NCI-H146 (cell line): ENCODE results near the gene KCNK13.

Source experiments
- DNase-seq: peaks from one replicate; lab custom pipeline; 2025; lab: John Stamatoyannopoulos, UW

Gene KCNK13

DNA sequence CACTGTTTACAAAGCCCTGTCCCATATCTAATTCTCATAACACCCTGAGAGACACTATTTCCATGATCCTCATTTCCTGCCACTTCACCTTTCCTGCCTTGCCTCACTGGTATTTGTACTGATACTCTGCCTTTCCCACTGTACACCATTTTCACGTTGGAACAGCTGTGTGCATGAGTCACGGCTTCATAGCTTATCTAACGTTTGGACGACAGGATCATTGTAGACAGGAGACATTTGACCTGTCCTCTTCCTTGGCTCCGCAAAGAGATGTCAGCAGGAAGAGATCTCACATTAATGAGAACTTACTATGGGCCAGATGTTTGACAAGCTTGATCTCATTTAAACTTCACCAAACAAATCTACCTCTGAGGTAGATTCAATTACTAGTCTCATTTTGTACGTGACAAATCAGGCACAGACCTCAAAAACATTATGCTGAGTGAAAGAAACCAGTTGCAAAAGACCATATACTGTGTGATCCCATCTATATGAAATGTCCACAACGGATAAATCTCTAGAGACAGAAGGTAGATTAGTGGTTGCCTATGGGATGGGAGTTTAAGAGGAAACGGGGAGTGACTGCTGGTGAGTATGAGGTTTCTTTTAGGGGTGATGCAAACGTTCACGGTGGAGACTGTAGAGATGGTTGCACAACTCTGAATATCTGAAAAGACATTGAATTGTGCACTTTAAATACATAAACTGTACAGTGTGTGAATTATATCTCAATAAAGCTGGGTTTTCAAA is 71.2 kb downstream of the KCNK13 start:
- no peak for DNase-seq

DNA sequence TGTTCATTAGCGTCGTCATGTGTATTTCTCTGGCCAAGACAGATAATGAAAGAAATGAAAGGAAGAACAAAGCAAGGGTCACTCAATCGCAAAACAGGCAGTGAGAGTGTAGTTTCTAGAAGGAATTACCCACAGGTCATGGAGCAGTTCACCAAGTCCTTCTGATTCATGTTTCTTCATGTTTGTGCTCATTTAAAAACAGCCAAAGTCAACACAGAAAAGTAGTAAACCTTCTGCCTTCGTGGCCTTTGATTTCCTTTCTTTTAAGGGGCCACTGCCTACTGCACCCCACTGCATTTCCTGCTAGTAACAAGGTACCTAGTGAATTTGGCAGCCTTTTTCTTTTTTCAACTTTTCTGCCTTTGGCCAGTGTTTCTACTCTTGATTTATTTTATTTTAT is 75.1 kb downstream of the KCNK13 start:
- no peak for DNase-seq

DNA sequence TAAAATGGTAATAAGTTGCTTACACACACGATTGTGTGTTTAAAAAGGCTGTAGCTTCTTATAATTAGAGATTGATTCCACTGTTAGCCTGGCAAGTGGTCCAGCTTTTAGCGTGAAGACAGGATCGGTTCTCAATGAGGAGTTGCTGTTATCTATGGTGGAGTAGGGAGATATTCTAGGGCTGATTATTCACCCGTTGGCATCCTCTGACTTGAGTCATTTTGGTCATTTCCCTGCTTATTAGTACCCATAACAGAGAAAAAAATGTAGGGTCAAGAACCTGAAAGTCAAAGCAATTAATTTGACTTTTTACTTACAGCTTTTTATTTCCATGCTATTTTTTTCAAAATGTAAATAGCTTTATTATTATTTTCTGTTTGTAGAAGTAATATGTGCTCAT is 76.0 kb downstream of the KCNK13 start:
- no peak for DNase-seq

DNA sequence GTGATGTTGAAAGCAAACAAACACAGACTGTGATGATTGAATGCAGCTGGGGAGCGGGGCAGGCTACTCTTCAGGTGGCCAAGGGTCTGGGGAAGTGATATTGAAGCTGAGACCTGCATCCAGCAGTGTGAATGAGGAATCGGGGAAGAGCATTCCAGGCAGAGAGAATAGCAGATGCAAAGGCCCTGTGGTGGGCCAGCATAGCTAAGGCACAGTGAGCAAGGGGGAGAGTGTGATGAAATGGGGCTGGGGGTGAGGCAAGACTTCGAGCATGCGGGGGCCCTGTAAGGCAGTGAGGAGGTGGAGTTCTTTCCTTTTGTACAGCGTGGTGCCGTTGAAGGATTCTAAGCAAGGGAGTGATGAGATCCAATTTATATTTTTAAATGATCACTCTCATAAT is 77.4 kb downstream of the KCNK13 start:
- no peak for DNase-seq

DNA sequence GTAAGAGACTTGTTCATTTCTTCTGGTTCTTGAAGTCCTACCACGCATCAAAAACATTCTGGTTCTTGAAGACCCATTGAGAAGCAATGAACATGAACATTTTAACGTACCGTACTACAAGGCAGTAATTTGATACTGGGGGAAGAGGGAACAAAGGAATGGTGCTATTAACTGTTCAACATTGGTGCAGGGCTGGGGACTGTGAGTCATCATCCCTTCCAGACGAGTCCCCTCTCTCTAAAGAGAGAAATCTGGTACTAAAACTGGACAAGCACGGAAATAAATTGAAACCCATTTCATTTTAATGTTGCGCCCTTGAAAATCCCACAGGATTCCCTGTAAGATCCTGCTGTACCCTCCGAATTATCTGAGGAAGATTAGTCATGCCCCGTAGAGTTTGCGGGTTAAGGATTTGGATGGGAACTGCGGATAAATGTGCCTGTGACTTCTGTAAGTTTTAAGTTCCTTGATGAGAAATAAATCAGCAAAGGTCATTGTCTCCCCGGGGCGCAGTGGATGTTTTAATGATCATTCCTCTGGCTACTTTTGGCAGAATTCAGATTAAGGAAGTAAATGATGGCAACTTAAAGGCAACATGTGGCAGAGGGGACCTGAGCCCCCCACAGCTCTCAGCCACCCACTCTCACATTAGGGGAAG is 78.6 kb downstream of the KCNK13 start:
- DNase-seq: peak; percentile 39

DNA sequence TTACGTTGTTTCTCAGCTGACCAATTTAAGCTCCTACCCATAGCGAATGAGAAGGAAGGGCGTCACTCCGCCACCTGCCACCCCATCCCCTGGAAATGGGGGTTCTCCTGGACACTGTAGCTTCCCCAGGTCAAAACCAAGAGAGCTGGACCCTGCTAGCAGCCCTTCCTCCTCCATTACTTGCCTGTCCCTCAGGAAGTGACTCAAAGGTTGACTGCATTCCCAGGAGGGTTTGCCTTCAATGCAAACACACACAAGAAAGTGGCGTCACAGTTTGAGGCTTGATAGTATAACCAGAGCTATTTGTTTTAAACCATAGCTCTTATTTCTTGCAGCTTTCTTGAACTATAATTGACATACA is 79.1 kb downstream of the KCNK13 start:
- DNase-seq: no peak

DNA sequence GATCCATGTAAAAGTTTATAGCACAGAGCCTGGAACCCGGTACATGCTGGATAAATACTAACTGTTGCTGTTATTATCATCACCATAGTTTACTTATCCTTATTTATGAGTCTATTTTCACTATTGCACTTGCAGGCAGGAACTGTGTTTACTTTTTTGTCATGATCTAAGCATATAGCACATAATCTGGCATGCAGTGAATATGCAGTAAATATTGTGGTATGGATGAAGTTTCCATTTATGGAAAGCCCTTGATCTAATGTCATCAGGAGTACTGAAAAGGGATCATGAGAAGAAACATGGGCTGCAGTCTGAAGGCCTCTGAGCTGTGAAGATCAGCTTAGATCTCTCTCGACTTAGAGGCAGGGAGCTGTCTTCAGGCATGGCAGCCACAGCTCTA is 91.6 kb downstream of the KCNK13 start:
- no peak for DNase-seq

DNA sequence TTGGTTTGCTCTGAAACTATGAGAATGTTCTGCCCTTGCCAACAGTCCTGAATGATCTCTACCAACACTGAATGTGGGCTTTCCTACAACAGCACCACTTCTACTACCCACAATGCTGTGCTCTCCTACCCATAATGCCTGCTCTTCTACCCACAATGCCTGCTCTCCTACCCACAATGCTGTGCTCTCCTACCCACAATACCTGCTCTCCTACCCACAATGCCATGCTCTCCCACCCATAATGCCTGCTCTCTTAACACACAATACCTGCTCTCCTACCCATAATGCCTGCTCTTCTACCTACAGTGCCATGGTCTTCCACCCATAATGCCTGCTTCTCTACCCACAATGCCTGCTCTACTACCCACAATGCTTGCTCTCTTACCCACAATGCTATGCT is 92.3 kb downstream of the KCNK13 start:
- no peak for DNase-seq

DNA sequence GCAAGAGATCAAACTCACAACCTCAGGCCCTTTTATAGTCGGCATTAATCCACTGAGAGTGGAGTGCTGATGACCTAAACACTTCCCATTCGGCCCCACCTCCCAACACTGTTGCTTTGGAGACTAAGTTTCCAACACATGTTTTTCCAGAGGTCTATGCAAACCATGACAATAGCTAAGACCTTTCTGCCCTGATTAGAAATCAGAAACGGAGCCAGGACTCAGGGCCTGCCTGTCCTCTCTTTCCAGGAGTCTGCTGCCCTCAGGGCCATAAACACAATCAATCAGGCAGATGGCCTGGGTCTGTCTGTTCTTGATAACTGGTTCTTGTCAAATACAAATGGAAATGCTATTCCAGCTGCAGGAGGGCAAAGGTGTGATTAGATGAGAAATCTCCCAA is 97.4 kb downstream of the KCNK13 start:
- peak; percentile 96 for DNase-seq

DNA sequence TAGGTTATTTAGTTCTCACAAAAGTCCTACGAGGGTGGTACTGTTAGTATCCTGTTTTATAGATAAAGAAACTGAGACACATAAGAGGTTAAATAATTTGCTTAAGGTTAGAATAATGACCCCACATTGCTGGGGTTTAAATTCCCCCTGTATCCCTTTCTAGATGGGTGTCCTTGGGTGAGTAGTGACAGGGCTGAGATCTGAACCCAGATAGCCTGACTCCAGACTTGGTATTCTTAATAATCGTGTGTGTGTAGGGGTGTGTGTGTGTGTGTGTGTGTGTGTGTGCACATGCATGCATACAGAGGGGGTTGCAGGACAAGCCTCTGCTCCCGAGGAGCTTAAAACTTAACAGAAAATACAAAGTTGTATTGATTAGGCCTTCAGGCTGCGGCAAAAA is 97.9 kb downstream of the KCNK13 start:
- peak; percentile 17 for DNase-seq

DNA sequence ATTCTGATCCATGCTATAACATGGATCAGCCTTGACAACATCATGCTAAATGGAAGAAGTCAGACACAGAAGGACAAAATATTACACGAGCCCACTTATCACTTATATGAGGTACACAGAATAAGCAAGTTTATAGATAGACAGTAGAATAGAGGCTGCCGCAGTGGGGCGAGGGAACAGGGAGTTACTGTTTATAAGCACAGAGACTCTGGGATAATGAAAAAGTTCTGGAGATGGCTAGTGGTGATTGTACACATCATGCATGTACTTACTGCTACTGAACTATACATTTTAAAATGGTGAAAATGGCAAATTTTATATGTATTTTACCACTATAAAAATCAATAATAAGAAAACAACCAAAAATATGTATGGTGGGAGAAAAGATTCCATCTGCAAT is 99.3 kb downstream of the KCNK13 start:
- no peak for DNase-seq

DNA sequence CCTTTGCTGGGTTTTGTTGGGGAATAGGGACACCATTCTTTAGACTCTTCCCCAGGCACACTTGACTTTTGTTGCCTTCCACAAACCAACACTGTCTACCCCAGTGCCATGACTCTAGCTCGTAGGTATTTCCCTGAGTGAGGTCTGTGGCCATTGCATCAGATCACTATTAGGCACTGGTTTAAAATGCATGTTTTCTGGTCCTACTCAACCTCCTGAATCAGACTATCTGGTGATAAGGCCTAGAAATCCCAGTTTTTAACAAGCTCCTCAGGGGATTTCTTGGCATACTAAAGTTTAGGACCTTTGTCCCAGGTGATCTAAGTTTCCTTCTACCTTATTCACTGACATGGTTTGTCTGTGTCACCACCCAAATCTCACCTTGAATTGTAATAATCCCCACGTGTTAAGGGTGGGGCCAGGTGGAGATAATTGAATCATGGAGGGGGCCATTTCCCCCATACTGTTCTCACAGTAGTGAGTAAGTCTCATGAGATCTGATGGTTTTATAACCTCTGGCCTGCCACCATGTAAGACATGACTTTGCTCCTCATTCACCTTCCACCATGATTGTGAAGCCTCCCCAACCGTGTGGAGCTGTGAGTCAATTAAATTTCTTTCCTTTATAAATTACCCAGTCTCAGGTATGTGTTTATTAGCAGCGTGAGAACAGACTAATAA is 106.8 kb downstream of the KCNK13 start:
- DNase-seq: no peak

DNA sequence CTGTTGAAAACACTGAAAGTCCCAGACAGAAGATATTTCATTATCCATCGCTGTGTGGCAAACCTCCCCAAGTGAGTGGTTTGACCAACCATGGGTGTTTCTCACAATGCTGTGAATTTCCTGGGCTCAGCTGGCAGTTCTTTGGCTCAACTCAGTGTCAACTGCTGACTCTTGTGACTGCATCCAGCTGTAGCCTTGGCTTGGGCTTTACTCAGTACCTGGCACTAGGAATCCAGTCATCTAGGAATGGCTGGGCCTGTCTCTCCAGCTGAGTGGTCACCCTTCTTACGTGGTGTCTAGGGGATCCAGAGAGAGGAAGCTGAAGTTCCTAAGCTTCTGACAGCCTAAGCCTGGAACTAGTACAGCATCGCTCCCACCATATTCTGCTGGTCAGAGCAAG is 113.8 kb downstream of the KCNK13 start:
- no peak for DNase-seq

DNA sequence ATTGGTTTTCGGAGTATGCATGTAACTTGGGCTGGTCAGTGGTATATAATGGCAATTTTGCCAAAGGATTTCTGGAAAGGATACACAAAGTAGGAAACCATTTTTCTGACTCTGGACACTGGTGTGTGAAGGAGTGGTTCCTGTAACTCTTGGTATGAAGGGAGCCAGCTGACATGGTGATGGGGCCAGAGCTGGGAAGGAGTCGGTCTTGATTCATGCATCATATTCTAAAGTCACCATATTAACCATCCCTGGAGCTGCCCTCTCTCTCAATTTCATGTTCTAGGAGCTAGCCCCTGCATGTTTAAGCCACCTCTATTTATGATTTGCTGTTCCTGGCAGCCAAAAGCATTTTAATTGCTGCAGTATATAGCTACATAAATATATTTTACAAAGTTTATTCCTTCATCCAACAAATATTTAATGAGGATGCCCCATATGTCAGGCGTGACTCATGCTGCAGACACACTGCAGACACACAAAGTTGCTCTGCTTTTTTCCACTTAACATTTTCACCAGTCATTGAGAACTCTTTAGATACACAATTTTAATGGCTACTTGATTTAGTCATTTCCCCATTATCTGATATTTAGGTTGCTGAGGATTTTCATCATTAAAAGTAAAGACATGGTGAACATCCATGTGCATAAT is 115.9 kb downstream of the KCNK13 start:
- DNase-seq: no peak

DNA sequence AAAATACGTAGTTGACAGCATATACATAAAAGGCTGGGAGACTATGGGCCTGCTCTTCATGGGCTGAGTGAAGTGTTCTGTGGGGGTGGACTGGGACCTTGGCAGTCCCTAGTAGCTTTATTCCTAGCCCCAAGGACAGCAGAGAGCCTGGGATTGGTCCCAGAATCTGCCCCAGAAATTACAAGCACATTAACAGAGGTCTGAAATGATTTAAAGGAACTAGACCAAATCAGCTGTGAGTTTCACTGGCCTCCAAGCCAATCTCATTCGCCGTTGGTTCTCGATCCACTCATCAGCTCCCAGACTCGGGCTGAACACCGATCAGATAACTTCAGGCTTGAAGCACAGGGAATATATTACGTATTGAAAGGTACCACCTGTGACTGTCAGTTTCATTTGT is 117.6 kb downstream of the KCNK13 start:
- DNase-seq: no peak

DNA sequence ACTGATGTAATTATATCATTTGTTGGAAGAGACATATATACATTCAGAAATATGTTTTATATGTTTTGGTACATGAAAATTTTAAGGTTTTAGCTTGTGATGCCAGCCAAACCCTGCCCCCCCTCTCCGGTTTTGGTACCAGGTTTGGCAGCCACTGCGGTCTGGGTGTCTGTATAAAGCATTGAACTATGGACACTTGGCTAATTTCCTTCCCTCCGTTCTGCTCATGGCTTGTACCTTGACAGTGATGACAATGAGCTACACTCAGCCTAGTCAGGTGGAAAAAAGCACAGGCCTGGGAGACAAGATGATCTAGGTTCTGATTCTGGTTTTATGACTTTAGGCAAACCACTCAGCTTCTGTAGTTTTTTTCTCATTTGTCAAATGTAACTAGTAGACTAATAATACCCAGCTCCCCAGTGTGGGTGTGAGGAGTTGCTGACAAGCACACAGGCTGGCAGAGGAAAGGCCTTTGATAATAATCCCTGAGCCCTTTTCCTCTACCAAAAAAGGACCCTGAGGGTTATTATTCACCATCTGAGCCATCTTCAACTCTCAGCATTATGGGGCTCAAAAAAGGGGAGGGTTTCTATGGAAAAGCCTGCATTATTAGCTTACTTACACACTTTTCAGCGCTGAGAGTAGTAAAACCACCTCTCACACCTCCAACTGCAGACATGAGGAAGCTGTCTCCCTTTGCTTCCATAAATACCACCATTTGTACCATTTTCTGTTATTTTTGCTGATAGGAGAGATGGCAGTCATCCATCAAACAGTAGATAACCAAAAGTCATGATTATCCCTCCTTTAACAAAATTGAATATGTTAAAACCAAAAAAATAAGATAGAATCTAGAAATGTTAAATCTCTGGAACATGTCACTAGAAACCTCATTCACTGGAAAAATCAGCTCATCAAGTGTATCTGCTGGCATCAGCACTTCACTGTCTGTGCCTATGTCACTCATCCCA is 118.3 kb downstream of the KCNK13 start:
- DNase-seq: no peak

DNA sequence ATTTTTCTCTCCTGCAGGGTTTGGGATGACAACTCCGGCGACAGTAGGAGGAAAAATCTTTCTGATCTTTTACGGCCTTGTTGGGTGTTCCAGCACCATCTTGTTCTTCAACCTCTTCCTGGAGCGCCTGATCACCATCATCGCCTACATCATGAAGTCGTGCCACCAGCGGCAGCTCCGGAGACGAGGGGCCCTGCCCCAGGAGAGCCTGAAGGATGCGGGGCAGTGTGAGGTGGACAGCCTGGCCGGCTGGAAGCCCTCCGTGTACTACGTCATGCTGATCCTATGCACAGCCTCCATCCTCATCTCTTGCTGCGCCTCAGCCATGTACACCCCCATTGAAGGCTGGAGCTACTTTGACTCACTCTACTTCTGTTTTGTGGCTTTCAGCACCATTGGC is 122.3 kb downstream of the KCNK13 start:
- DNase-seq: no peak

DNA sequence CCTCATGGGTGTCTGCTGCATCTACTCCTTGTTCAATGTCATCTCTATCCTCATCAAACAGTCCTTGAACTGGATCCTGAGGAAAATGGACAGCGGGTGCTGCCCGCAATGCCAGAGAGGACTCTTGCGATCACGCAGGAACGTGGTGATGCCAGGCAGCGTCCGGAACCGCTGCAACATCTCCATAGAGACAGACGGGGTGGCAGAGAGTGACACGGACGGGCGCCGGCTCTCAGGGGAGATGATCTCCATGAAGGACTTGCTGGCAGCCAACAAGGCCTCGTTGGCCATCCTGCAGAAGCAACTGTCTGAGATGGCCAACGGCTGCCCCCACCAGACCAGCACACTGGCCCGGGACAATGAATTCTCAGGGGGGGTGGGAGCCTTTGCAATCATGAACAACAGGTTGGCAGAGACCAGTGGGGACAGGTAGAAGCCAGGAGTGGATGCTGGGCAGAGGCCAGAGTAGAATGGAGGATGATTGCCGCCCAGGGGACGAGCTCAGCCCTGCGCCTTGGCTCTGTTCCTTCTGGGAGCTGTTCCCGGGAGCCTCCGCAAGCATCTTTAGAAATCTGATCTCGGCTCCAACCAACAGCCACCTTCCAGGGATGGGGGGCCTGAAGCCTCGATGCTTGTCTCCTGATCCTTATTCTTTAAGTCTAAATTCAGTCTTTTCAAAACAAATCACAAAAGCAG is 122.9 kb downstream of the KCNK13 start:
- DNase-seq: no peak

DNA sequence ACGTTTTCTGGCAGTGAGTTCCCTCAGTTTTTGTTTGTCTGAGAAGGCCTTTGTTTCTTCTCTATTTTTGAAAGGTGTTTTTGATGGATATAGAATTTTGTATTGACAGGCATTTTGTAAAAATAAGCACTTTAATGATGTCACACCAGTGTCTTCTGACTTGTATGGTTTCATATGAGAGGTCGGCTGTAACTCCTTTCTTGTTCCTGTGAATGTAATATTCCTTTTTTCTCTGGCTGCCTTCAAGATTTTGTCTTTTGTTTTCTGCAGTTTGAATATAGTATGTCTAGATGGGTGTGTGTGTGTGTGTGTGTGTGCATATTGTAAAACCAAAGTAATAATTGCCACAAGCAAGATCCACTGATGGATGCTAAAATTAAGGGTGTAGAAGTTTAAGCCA is 126.8 kb downstream of the KCNK13 start:
- DNase-seq: no peak

DNA sequence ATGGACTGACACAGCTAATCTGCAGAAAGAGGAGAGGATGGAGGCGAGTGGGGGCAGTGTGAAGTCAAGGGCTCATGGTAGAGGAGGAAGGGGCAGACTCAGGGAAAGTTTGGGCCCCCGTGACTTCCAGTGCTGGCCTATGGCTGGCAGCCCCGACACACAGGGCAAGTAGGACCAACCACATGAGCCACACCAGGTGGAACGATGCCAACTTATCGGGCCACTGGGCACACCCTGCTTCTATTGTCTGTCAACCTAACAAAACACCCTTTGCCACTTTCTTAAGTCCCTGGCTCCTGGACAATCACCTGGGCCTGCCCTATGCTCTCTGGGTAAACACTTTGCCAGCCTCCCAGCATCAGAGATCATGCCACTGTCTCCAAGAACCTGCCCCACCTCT is 129.4 kb downstream of the KCNK13 start:
- DNase-seq: no peak

DNA sequence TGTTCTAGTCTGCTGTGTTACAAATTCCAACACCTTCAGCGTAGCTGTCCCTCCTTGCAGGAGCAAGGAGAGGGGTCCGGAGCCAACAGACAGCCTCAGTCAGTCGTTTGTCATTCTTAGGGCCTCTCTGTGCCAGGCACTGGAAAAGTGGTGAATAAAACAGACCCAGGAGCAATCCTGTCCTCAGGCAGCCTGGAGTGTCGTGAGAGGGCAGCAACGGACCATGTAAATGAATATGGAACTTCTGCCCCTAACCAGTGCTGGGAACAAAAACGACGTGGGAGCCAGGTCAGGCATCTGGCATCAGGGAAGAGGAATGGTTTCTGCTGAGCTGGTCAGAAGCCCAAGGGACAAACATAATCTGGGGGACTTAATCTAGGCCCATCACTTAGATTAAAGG is 129.8 kb downstream of the KCNK13 start:
- DNase-seq: no peak
